GM12864 (cell line): Measurements from ENCODE around the gene SATB1.

Experiments used
- DNase-seq: peaks from one replicate; pipeline ENCODE4 v3.0.0-alpha.2; 2011; ENCODE audit warnings: low read depth
- H3K4me3 ChIP-seq: 2 replicates; pipeline ENCODE4 v1.5.1; 2011; ENCODE audit warnings: mild to moderate bottlenecking, low read depth, low read length, control low read depth
- CTCF ChIP-seq: IDR thresholded peaks from 2 replicates; pipeline ENCODE4 v1.5.1; 2011; ENCODE audit warnings: low read depth, mild to moderate bottlenecking, moderate library complexity, low read length, control low read depth, inconsistent platforms; ENCODE audit errors: missing control alignments

The SATB1 gene

GRCh38 chr3:18357747-18358146 is 67.4 kb downstream of the SATB1 start:
- no peak for DNase-seq
- no peak overlapping the region for H3K4me3 ChIP-seq

GRCh38 chr3:18355832-18356231 is 69.3 kb downstream of the SATB1 start:
- no peak for DNase-seq
- no peak overlapping the region for H3K4me3 ChIP-seq
- no peak for TF ChIP-seq CTCF

More at GRCh38 chr3:18357747-18358146, 67.4 kb downstream of the SATB1 start:
- TF ChIP-seq CTCF, result no peak

GRCh38 chr3:18354701-18355100 is 70.4 kb downstream of the SATB1 start:
- TF ChIP-seq CTCF, result no peak
- no peak for DNase-seq

GRCh38 chr3:18351823-18352744 is 73.1 kb downstream of the SATB1 start:
- no peak overlapping the region for H3K4me3 ChIP-seq
- no peak for DNase-seq
- no peak for TF ChIP-seq CTCF

More at GRCh38 chr3:18354701-18355100, 70.4 kb downstream of the SATB1 start:
- no peak overlapping the region for H3K4me3 ChIP-seq

GRCh38 chr3:18351069-18351628 is 74.0 kb downstream of the SATB1 start:
- no peak for DNase-seq
- TF ChIP-seq CTCF, result no peak
- H3K4me3 ChIP-seq, result no peak overlapping the region

GRCh38 chr3:18349197-18349798 is 75.8 kb downstream of the SATB1 start:
- DNase-seq, result no peak
- no peak overlapping the region for H3K4me3 ChIP-seq
- TF ChIP-seq CTCF, result no peak
